Mesenchymal stem cell (in vitro differentiated cells and primary cell): ENCODE results near the gene CEP112.

ENCODE experiments used
- DNase-seq: peaks from one replicate; pipeline ENCODE4 v3.0.0-alpha.2; 2013
- H2AFZ ChIP-seq: one replicate; pipeline ENCODE4 v1.6.1; 2013; ENCODE audit warnings: low read depth, mild to moderate bottlenecking, control low read depth, inconsistent platforms, low read length, moderate library complexity
- H2AK5ac ChIP-seq: 2 replicates; pipeline ENCODE4 v1.6.1; 2013; ENCODE audit warnings: low read length, moderate library complexity, mild to moderate bottlenecking, inconsistent platforms; ENCODE audit not compliant: severe bottlenecking
- H2BK120ac ChIP-seq: one replicate; pipeline ENCODE4 v1.6.1; 2013; ENCODE audit warnings: low read depth, mild to moderate bottlenecking, inconsistent platforms, low read length, moderate library complexity
- H2BK12ac ChIP-seq, 2 experiments: one replicate each; pipeline ENCODE4 v1.6.1; 2013; ENCODE audit warnings: inconsistent platforms in 2 of 2, low read length in 2 of 2, mild to moderate bottlenecking in 2 of 2, moderate library complexity in 2 of 2, control low read depth in 1 of 2
- H2BK15ac ChIP-seq: one replicate; pipeline ENCODE4 v1.6.1; 2013; ENCODE audit warnings: mild to moderate bottlenecking, low read depth, inconsistent platforms; ENCODE audit not compliant: poor library complexity, severe bottlenecking
- H2BK5ac ChIP-seq: 2 replicates; pipeline ENCODE4 v1.6.1; 2013; ENCODE audit warnings: low read depth, mild to moderate bottlenecking, low read length, control low read depth, inconsistent platforms; ENCODE audit not compliant: poor library complexity, severe bottlenecking
- H3K14ac ChIP-seq, 2 experiments: one replicate each; pipeline ENCODE4 v1.6.1; 2013; ENCODE audit warnings: inconsistent platforms in 2 of 2, low read length in 2 of 2, control low read depth in 1 of 2, mild to moderate bottlenecking in 1 of 2, moderate library complexity in 1 of 2
- H3K18ac ChIP-seq, 2 experiments: one replicate each; pipeline ENCODE4 v1.6.1; 2013; ENCODE audit warnings: inconsistent platforms in 2 of 2, low read length in 2 of 2, control low read depth in 1 of 2, low read depth in 1 of 2, mild to moderate bottlenecking in 1 of 2
- H3K23ac ChIP-seq, 2 experiments: one replicate each; pipeline ENCODE4 v1.6.1; 2013; ENCODE audit warnings: inconsistent platforms in 2 of 2, low read length in 2 of 2, mild to moderate bottlenecking in 2 of 2, moderate library complexity in 2 of 2, control low read depth in 1 of 2
- H3K27ac ChIP-seq: 2 replicates; pipeline ENCODE4 v1.5.1; 2013; ENCODE audit warnings: mild to moderate bottlenecking, moderate library complexity, low read length, control low read depth, inconsistent platforms; ENCODE audit not compliant: poor library complexity, severe bottlenecking
- H3K27me3 ChIP-seq, 2 experiments: 2 replicates each; pipeline versions ENCODE4 v1.6.1 to v1.7.0; 2013; ENCODE audit warnings: low read length in 2 of 2, mild to moderate bottlenecking in 2 of 2, moderate library complexity in 2 of 2, control low read depth in 1 of 2, inconsistent platforms in 1 of 2; ENCODE audit not compliant: control insufficient read depth in 1 of 2, insufficient read depth in 1 of 2
- H3K36me3 ChIP-seq, 2 experiments: 2 replicates each; pipeline versions ENCODE4 v1.6.1 to v1.7.0; 2013; ENCODE audit warnings: low read length in 2 of 2, control low read depth in 1 of 2, inconsistent platforms in 1 of 2, low read depth in 1 of 2, mild to moderate bottlenecking in 1 of 2; ENCODE audit not compliant: insufficient read depth in 2 of 2, control insufficient read depth in 1 of 2
- H3K4ac ChIP-seq, 2 experiments: one replicate each; pipeline ENCODE4 v1.6.1; 2013; ENCODE audit warnings: inconsistent platforms in 2 of 2, low read length in 2 of 2, mild to moderate bottlenecking in 2 of 2, moderate library complexity in 2 of 2, control low read depth in 1 of 2, low read depth in 1 of 2
- H3K4me1 ChIP-seq: 2 replicates; pipeline ENCODE4 v1.6.1; 2013; ENCODE audit warnings: low read depth, low read length, control low read depth; ENCODE audit not compliant: control insufficient read depth, insufficient read depth
- H3K4me2 ChIP-seq: 2 replicates; pipeline ENCODE4 v1.6.1; 2013; ENCODE audit warnings: low read length, mild to moderate bottlenecking, inconsistent platforms; ENCODE audit not compliant: poor library complexity, severe bottlenecking
- H3K4me3 ChIP-seq, 2 experiments: 2 replicates each; pipeline versions ENCODE4 v1.5.1 to v1.7.0; 2013; ENCODE audit warnings: low read length in 2 of 2, mild to moderate bottlenecking in 2 of 2, control low read depth in 1 of 2, low read depth in 1 of 2; ENCODE audit not compliant: insufficient read depth in 1 of 2
- H3K79me1 ChIP-seq: replicated peaks from 2 replicates; pipeline ENCODE4 v1.6.1; 2013; ENCODE audit warnings: mild to moderate bottlenecking, control low read depth, low read length, inconsistent platforms; ENCODE audit not compliant: poor library complexity, severe bottlenecking
- H3K9ac ChIP-seq: 2 replicates; pipeline ENCODE4 v1.7.0; 2013; ENCODE audit warnings: mild to moderate bottlenecking, low read length, moderate library complexity
- H3K9me3 ChIP-seq: 2 replicates; pipeline ENCODE4 v1.7.0; 2013; ENCODE audit warnings: mild to moderate bottlenecking, low read length; ENCODE audit not compliant: control insufficient read depth
- H4K8ac ChIP-seq: one replicate; pipeline ENCODE4 v1.6.1; 2013; ENCODE audit warnings: inconsistent platforms, mild to moderate bottlenecking, low read length, moderate library complexity
- H4K91ac ChIP-seq: one replicate; pipeline ENCODE4 v1.6.1; 2013; ENCODE audit warnings: mild to moderate bottlenecking, low read length, inconsistent platforms
- WGBS: methylation state at CpG from one replicate; pipeline ENCODE4 v1.1.7; 2013; ENCODE audit warnings: mixed read lengths; 5-methylcytosine and 5-hydroxymethylcytosine counted together

The CEP112 gene

DNA sequence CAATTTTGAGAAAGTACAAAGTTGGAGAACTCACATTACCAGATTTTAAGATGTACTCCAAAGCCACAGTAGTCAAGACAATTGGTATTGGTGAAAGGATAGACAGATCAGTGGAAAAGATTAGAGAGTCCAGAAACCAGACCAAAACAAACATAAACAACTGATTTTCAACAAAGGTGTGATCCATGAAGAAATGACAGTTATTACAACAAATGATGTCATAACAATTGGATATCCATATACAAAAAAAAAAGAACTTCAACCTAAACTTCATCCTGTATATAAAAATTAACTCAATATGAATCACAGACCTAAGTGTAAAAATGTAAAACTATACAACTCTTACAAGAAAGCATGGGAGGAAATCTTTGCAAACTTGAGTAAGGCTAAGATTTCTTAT is 8.4 kb downstream of the CEP112 start:
- Histone ChIP-seq H2AK5ac (no peak overlapping the region), H4K8ac (no peak overlapping the region), H3K18ac (no peak overlapping the region), H2BK12ac (no peak overlapping the region), H3K79me1 (peaks cover 21% of the 10 kb centered on the region), H2AFZ (no peak overlapping the region), H3K36me3 (peaks cover 4 to 29% of the 10 kb centered on the region in 2 experiments), H2BK15ac (no peak overlapping the region), H3K9me3 (peaks cover 7% of the 10 kb centered on the region), H3K4me3 (no peak overlapping the region), H3K4me2 (no peak overlapping the region), H3K9ac (no peak overlapping the region), H2BK120ac (no peak overlapping the region), H3K4me1 (no peaks in the 10 kb centered on the region), H4K91ac (no peak overlapping the region), H3K4ac (no peak overlapping the region), H3K14ac (no peak overlapping the region), H3K27me3 (no peaks in the 10 kb centered on the region), H2BK5ac (no peak overlapping the region), H3K27ac (no peak overlapping the region), H3K23ac (no peak overlapping the region)
- no peak for DNase-seq

DNA sequence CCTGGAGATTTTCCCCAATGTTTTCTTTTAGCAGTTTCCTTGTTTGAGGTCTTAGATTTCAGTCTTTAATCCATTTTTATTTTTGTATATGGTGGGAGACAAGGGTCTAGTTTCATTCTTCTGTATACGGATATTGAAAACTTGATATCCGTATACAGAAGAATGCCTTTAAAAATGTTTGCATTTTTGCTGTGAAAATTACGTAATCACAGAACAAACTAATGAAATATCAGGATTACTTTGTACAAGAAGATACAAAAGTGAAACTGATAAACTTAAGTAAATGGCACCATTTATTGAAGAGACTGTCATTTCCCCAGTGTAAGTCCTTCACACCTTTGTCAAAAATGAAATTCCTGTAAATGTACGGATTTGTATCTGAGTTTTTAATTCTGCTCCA is 13.3 kb downstream of the CEP112 start:
- no peak overlapping the region for H3K4me2 ChIP-seq
- H4K91ac ChIP-seq: no peak overlapping the region
- H3K14ac ChIP-seq: no peak overlapping the region
- no peak overlapping the region for H3K4ac ChIP-seq
- 100% methylated on average over 2 of the region's 4 CpGs for WGBS
- DNase-seq: no peak
- no peak overlapping the region for H2AK5ac ChIP-seq
- H3K23ac ChIP-seq: no peak overlapping the region
- H3K4me3 ChIP-seq: no peak overlapping the region
- H2BK12ac ChIP-seq: no peak overlapping the region
- H3K4me1 ChIP-seq: no peaks in the 10 kb centered on the region
- no peak overlapping the region for H2AFZ ChIP-seq
- no peak overlapping the region for H3K27ac ChIP-seq
- H3K79me1 ChIP-seq: peaks cover 2% of the 10 kb centered on the region
- no peak overlapping the region for H4K8ac ChIP-seq
- no peak overlapping the region for H2BK120ac ChIP-seq
- H3K9ac ChIP-seq: no peak overlapping the region
- H3K27me3 ChIP-seq: no peaks in the 10 kb centered on the region
- no peak overlapping the region for H3K18ac ChIP-seq
- no peak overlapping the region for H2BK5ac ChIP-seq
- H2BK15ac ChIP-seq: no peak overlapping the region
- H3K9me3 ChIP-seq: peaks cover 7% of the 10 kb centered on the region
- H3K36me3 ChIP-seq: peaks cover 4 to 44% of the 10 kb centered on the region in 2 experiments

DNA sequence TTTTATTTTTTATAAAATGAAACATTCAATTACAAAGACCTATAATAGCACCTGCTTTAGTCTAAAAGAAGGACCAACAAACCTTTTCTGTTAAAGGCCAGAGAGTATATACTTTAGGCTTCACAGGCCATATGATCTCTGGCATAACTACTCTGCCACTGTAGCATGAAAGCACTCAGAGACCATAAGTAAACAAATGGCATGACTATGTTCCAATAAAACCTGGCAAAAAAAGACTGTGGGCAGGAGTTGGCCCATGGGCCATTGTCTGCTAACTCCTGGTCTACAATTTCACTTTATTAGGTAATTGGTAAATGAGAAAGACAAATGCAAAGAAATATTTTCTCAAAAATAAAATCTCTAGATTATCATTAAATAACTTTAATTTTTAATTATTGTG is 14.9 kb downstream of the CEP112 start:
- H2BK15ac ChIP-seq: no peak overlapping the region
- H2AFZ ChIP-seq: no peak overlapping the region
- H4K91ac ChIP-seq: no peak overlapping the region
- H3K14ac ChIP-seq: no peak overlapping the region
- H2BK120ac ChIP-seq: no peak overlapping the region
- peaks cover 4 to 40% of the 10 kb centered on the region in 2 experiments for H3K36me3 ChIP-seq
- H3K4ac ChIP-seq: no peak overlapping the region
- no peak overlapping the region for H2AK5ac ChIP-seq
- H2BK12ac ChIP-seq: no peak overlapping the region
- no peak overlapping the region for H3K27ac ChIP-seq
- DNase-seq: no peak
- no peak overlapping the region for H3K18ac ChIP-seq
- no peaks in the 10 kb centered on the region for H3K4me1 ChIP-seq
- no peaks in the 10 kb centered on the region for H3K27me3 ChIP-seq
- H3K9me3 ChIP-seq: peaks cover 7% of the 10 kb centered on the region
- H3K9ac ChIP-seq: no peak overlapping the region
- H3K79me1 ChIP-seq: peaks cover 2% of the 10 kb centered on the region
- H3K4me3 ChIP-seq: no peak overlapping the region
- H3K4me2 ChIP-seq: no peak overlapping the region
- H3K23ac ChIP-seq: no peak overlapping the region
- H4K8ac ChIP-seq: no peak overlapping the region
- H2BK5ac ChIP-seq: no peak overlapping the region

DNA sequence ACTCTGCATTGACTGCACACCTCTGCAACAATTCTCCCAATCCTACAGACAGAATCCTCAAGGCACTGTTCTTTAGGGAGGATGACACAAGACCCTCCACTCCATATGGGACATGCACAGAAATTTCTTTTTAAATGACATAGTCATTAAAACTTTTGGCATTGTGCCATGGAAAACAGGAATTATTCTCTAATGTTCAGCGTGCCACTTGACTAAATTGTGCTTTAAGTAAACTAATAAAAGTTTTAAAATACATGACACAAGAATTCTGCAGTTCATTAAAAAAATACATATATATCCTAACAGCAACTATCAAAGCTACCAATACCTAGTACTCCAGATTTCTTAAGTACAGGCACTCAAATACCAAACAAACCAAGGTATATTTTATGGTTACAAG is 16.0 kb downstream of the CEP112 start:
- H2BK120ac ChIP-seq: no peak overlapping the region
- peaks cover 7% of the 10 kb centered on the region for H3K9me3 ChIP-seq
- no peak overlapping the region for H4K91ac ChIP-seq
- no CpG with 5 or more reads among the region's 1 CpG for WGBS
- no peak overlapping the region for H3K27ac ChIP-seq
- no peak overlapping the region for H2AFZ ChIP-seq
- H3K14ac ChIP-seq: no peak overlapping the region
- no peak for DNase-seq
- H3K27me3 ChIP-seq: no peaks in the 10 kb centered on the region
- H2BK5ac ChIP-seq: no peak overlapping the region
- no peak overlapping the region for H3K18ac ChIP-seq
- H2BK12ac ChIP-seq: no peak overlapping the region
- H3K23ac ChIP-seq: no peak overlapping the region
- no peak overlapping the region for H2AK5ac ChIP-seq
- no peak overlapping the region for H2BK15ac ChIP-seq
- H3K4me1 ChIP-seq: no peaks in the 10 kb centered on the region
- no peak overlapping the region for H3K4me2 ChIP-seq
- peaks cover 2% of the 10 kb centered on the region for H3K79me1 ChIP-seq
- H4K8ac ChIP-seq: no peak overlapping the region
- H3K4ac ChIP-seq: no peak overlapping the region
- H3K36me3 ChIP-seq: peaks cover 0 to 33% of the 10 kb centered on the region in 2 experiments
- H3K9ac ChIP-seq: no peak overlapping the region
- no peak overlapping the region for H3K4me3 ChIP-seq
